ENCODE measurements around the gene ZBTB42. TPM values are rescaled to one million over a fixed set of nuclear protein-coding genes. Genes with fewer than 3 reads are reported as not detected.

Gene ZBTB42
- total RNA-seq, 1 experiment from 2014 or later = 6.1 TPM

DNA sequence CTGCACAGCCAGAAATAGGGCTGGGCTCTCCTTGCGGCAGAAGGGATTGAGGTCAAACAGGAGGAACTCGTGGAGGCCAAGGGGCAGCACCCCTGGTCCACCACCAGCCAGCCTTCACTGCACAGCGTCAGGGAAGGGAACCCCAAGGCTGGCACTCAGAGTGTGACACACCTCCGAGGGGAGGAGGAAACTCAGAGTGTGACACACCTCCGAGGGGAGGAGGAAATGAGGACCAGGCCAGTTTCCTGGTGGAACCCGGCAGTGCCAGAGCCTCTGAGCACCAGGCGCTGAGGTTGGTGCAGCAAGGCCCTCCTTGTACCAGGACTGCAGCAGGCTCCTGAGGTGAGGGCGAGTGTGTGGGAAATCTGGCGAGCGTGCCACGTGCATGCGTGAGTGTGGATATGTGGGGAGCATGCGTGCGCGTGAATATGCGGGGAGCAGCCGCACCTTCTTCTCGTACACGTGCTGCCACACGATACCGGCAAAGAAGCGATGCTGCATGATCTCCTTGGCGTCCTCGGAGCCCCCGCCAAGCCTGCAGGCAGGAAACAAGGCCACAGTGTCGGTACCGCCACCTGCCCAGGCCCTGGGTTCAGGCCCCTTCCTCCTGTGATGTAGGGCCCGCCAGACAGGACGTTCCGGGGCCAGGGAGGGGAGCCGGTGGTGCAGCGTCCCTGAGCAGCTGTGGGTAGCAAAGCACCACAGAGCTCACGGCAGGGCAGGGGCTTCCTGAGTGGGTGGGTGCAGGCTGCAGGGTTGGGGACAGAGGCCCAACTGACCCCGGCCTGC lies 28.8 kb upstream of the ZBTB42 start:
- H3K27me3 Mint-ChIP-seq (ENCODE audit: low read depth) = no peaks in the 10 kb centered on the region
- Histone ChIP-seq H4K5ac (ENCODE audit: insufficient read length, low read depth, low read length) (no peak overlapping the region), H2BK120ac (ENCODE audit: low read depth, low read length, poor library complexity, severe bottlenecking) (no peak overlapping the region), H4K8ac (replicated peaks; ENCODE audit: insufficient read length, low read depth, low read length) (no peak overlapping the region), H3K23me2 (ENCODE audit: insufficient read length, low read depth, low read length, poor library complexity, severe bottlenecking) (peaks cover 2% of the 10 kb centered on the region), H2AK5ac (ENCODE audit: insufficient read length, low read length) (no peak overlapping the region), H3K4me2 (ENCODE audit: insufficient read depth, insufficient read length, low read length) (no peak overlapping the region), H2BK15ac (ENCODE audit: low read depth, low read length) (no peak overlapping the region), H4K91ac (ENCODE audit: insufficient read length, low read depth, low read length) (no peak overlapping the region), H3K27ac (ENCODE audit: insufficient read length, low read depth, low read length) (no peak overlapping the region), H3K79me2 (ENCODE audit: insufficient read depth, low read length) (no peaks in the 10 kb centered on the region), H3K14ac (ENCODE audit: insufficient read depth, low read length) (no peak overlapping the region), H3K18ac (ENCODE audit: insufficient read length, low read depth, low read length) (no peak overlapping the region), H2BK12ac (ENCODE audit: insufficient read length, low read depth, low read length) (no peak overlapping the region), H3K23ac (ENCODE audit: insufficient read length, low read depth, low read length) (no peak overlapping the region), H2BK5ac (ENCODE audit: insufficient read length, low read length) (no peak overlapping the region), H3K56ac (ENCODE audit: insufficient read length, low read depth, low read length) (no peak overlapping the region), H3K4me1 (ENCODE audit: insufficient read depth, low read length) (no peaks in the 10 kb centered on the region), H2AFZ (ENCODE audit: low read length) (no peak overlapping the region), H3K79me1 (ENCODE audit: insufficient read depth, low read depth, low read length, poor library complexity, severe bottlenecking) (no peaks in the 10 kb centered on the region), H3T11ph (ENCODE audit: low read length) (no peak overlapping the region), H3K4ac (ENCODE audit: low read depth, low read length) (no peak overlapping the region), H4K20me1 (ENCODE audit: control insufficient read depth, insufficient read depth, insufficient read length) (no peaks in the 10 kb centered on the region), H3K27me3 (ENCODE audit: insufficient read depth, low read length) (no peaks in the 10 kb centered on the region), H2BK20ac (ENCODE audit: low read depth, low read length, poor library complexity, severe bottlenecking) (no peak overlapping the region), H3K9ac (ENCODE audit: extremely low read depth, insufficient read length, low read length) (no peak overlapping the region), H3K9me3 (ENCODE audit: control insufficient read depth, low read depth, low read length) (no peaks in the 10 kb centered on the region)
- H3K27ac Mint-ChIP-seq = no peak overlapping the region
- no CpG with 5 or more reads among the region's 34 CpGs for WGBS (ENCODE audit: extremely low coverage, insufficient read length, low lambda C conversion rate)
- peaks cover 0 to 9% of the 10 kb centered on the region in 2 experiments; a peak in 4 of 5 replicates for H3K9me3 Mint-ChIP-seq
- TF ChIP-seq, protein P1, sequence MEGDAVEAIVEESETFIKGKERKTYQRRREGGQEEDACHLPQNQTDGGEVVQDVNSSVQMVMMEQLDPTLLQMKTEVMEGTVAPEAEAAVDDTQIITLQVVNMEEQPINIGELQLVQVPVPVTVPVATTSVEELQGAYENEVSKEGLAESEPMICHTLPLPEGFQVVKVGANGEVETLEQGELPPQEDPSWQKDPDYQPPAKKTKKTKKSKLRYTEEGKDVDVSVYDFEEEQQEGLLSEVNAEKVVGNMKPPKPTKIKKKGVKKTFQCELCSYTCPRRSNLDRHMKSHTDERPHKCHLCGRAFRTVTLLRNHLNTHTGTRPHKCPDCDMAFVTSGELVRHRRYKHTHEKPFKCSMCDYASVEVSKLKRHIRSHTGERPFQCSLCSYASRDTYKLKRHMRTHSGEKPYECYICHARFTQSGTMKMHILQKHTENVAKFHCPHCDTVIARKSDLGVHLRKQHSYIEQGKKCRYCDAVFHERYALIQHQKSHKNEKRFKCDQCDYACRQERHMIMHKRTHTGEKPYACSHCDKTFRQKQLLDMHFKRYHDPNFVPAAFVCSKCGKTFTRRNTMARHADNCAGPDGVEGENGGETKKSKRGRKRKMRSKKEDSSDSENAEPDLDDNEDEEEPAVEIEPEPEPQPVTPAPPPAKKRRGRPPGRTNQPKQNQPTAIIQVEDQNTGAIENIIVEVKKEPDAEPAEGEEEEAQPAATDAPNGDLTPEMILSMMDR (conservative IDR thresholded peaks at IDR 0.05) = no peak
- H3K36me3 Mint-ChIP-seq (ENCODE audit: insufficient read depth in 1 of 3, low read depth in 3 of 3) = peaks cover 34 to 51% (median 50%) of the 10 kb centered on the region in 3 experiments
- DNase-seq = no peak
- H3K4me3 Mint-ChIP-seq = no peak overlapping the region; a peak in 1 of 5 replicates
- peaks cover 13 to 15% of the 10 kb centered on the region in 2 experiments for H3K4me1 Mint-ChIP-seq
